IPS DF 19.7 (cell line): ENCODE data around the gene GNAL.

ENCODE experiments used
- DNase-seq: peaks from one replicate; pipeline ENCODE4 v3.0.0-alpha.2; 2013; ENCODE audit warnings: low read depth, low spot score

GNAL gene

DNA sequence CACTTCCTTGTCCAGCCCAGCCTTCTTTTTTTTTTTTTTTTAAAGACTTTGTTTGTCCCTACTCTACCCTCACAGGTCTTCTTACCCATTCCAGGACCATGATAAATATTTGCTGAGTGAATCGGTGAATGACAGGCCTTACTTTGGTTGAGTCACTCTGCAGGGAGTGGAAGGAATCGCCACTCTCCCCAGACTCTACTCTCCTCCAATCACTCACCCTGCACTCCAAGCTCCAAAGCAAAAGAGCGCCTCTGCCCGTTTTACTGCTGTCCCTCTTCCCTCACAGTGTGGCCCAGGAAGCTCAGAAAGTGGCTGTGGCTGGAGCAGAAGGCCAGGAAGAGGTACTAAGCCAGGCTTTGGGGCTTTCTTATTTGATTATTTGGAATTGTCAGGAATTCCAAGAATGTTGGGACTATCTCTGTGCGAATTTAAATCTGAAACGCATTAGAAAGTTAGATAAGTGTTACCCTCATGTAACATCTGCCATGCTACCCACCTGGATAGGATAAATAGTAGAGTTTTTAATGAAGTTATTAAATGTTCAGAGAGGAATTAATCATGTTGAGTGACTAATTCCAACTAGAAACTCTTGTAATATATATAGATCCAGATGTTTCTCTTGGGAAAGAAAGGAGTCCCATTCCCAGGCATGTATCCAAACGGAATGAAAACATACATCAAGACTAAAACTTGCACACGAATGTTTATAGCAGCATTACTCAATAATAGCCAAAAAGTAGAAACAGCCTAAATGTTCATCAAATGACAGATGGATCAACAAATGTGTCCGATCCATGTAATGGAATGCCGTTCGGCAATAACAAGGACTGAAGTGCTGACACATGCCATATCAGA, 119.2 kb downstream of the GNAL start:
- DNase-seq, result peak; percentile 87

DNA sequence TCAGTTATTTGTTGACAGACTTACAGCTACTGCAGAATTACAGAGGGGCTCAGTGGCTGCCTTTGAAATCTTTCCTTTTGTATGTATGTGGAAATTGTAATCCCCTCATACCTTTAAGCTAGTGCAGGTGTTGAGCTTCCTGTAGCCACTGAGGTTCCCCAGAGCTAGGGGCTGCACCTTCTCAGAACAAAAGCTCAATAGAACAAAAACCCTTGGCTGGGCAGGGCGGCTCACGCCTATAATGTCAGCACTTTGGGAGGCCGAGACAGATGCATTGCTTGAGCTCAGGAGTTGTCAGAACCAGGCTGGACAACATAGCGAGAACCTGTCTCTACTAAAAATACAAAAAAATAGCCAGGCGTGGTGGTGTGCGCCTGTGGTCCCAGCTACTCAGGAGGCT, 120.8 kb downstream of the GNAL start:
- no peak for DNase-seq

GRCh38 chr18:11810379-11810778, 121.3 kb downstream of the GNAL start:
- DNase-seq, result no peak

DNA sequence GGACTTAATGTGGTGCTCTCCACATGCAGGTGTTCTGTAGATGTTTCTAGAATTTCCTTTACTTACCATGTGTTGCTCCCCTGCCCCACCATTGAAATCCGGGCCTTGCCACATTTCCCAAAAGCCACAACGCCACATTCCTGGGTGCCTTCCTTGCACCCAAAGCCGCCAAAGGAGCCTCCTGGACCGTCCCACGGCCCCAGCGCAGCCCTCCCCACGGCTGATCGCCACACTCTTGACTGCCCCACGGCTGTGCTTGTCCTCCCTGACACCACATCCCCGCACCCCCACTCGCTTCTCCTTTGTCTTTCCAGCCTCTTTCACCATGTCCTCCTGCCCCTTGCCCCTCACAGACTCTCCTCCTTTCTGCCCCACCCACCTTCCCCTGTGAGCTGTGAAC, 121.9 kb downstream of the GNAL start:
- DNase-seq, result no peak

GRCh38 chr18:11817229-11817628, 128.2 kb downstream of the GNAL start:
- no peak for DNase-seq

- no peak for DNase-seq
Observed at GRCh38 chr18:11818486-11819203, 129.6 kb downstream of the GNAL start.

DNA sequence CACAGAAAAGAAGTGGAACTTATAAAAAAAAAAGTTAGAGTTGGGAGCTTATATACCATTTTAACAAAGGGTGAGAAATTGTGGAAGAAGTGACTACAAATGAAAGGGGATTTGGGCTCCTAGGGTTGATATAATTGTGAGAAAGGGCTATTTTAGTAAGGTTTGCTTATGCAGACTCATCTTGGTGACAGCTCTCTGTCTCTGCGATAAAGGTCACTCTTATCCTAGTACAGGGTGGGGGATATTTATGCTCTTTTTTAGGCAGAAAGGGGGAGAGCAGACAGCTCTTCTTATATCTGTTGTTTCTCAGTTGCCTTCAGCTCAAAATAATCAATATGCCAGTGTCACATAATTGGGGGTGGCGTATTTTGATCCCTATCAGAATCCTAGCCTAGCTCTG, 130.9 kb downstream of the GNAL start:
- DNase-seq, result no peak

- no peak for DNase-seq
Observed at GRCh38 chr18:11820697-11821096, 131.6 kb downstream of the GNAL start.

- DNase-seq, result no peak
Observed at GRCh38 chr18:11821208-11821607, 132.1 kb downstream of the GNAL start.

- DNase-seq, result no peak
Observed at GRCh38 chr18:11821643-11822237, 132.7 kb downstream of the GNAL start.

GRCh38 chr18:11823545-11823944, 134.5 kb downstream of the GNAL start:
- no peak for DNase-seq

- no peak for DNase-seq
Observed at GRCh38 chr18:11826836-11827235, 137.8 kb downstream of the GNAL start.

DNA sequence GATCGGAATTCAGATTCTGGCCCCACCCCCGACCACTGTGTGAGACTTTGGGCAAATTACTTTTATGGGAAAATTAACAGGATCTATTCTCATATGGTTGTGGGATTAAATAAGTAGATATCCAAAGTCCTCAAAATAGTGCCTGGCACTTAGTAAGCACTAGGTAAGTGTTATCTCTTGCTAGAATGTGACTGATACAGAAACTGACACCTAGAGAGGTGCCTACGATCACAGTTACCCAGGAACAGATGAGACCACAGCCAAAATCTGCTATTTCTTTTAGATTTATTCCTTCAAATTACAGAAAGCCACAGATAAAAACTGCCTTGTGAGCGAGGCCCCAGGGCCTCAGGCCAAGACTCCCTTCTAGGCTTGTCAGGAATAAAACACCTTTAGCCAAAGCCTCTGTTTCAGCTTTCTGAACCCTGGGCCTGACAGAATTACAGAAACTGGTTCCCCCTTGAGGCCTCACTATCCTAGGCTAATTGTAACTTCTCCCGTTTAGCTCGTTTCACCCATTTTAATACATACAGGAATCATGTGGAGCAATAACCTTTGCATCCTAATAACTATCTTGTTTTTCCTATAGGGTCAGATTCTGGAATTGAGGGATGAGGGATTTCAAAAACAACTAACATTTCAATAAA, 139.8 kb downstream of the GNAL start:
- no peak for DNase-seq

GRCh38 chr18:11830585-11830984, 141.5 kb downstream of the GNAL start:
- DNase-seq, result no peak

DNA sequence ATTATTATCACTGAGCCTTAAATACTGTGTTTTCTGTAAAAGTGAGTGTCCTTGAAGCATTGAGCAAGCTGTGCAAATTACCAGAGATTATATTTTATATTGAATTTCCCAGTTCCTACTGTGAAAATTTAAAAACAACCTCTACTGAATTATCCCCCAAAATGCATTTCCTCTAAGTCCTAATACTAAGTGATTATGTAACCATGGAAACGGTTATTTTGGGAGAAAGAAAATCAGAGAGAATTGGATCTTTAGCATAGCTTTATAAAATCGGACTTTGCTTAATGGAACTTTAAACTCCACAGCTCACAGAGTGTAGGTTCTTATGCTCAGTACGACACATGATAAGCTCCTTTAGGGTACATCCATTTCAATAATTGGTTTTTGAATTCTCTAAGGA, 142.9 kb downstream of the GNAL start:
- DNase-seq, result no peak

GRCh38 chr18:11834772-11835171, 145.7 kb downstream of the GNAL start:
- no peak for DNase-seq

DNA sequence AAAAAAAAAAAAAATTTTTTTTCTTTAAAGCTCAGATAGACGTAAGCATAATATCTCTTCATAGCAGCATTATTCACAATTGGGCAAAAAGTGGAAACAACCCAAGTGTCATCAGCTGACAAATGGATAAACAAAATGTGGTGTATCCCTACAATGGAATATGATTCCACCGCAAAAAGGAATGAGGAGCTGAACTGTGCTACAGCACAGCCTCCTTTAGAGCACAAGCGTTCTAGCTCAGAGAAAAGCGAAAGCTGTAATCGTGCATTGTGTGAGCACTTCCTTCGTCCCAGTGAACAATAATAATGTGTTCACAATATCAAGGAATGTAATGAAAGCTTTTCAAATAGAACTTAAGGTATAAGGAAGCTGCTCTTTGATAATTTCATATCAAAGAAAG, 150.5 kb downstream of the GNAL start:
- no peak for DNase-seq

- no peak for DNase-seq
Observed at GRCh38 chr18:11840493-11840892, 151.4 kb downstream of the GNAL start.

DNA sequence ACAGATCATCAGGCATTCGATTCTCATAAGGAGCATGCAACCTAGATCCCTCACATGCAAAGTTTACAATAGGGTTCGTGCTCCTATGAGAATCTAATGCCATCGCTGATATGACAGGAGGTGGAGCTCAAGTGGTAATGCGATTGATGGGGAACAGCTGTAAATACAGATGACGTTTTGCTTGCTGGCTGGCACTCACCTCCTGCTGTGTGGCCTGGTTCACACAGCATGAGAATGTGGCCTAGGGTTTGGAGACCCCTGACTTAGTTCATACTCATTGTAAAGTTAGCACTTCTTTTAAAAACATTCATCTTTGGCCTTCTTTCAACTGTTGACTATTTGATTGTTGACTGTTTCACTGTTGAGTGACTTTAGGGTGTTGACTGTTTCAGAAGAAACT, 153.5 kb downstream of the GNAL start:
- DNase-seq, result no peak

DNA sequence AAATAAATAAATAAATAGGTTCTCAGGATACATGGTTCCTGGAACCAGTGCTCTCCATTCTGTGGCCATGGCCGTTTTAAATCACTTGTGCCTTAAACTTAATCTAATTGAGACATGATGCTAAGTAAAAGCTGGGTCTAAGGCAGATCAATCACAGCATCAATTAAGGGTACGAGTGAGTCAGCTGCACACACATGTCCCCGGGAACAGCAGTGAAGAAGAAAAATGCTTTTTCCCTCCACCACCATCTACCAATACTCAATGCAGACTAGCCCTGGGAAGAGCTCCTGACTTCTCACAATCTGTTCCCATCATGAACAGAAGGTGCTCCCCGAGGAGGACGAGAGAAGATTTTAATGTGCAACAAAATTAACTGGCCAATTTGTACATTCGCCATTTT, 155.4 kb downstream of the GNAL start:
- no peak for DNase-seq

DNA sequence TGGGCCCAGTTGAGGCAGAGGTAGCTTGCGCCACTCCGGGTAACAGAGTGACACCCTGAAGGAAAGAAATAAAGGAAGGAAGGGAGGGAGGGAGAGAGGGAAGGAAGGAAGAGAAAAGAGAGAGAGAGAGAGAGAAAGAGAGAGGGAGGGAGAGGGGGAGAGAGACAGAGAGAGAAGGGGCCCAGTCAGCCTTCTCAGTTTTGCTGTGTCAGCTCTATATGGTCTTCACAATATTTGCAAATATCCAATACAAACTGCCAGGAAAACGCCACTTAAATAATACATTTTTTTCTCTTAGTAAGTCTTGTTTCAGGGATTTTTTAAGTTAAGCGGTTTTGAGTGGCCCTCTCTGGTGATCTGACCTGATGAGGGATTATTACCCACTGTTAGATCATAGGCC, 156.6 kb downstream of the GNAL start:
- DNase-seq, result no peak

GRCh38 chr18:11847811-11848210, 158.7 kb downstream of the GNAL start:
- DNase-seq, result no peak
